ENCODE results near the gene MIPOL1.

Gene MIPOL1

DNA sequence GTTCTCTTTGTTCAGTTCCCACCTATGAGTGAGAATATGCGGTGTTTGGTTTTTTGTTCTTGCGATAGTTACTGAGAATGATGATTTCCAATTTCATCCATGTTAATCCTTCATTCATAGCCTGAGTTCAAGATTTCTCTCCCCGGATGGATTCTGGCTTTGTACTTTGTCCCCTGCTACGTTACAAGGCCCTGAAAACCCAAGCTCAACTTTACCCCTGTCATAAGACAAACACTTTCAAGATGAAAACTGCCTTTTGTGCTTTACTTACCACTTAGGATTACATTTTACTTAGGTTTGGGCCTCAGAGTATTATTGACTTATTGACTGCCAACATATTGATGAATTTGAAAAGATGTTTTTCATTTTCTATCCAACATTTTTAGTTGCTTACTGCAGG is 361.0 kb downstream of the MIPOL1 start:
- Histone ChIP-seq H3K27me3 (ENCODE audit: insufficient read depth, low read length) (no peaks in the 10 kb centered on the region), H2AFZ (ENCODE audit: low read length) (no peak overlapping the region), H3K9ac (ENCODE audit: low read length) (no peak overlapping the region), H4K20me1 (ENCODE audit: insufficient read depth, low read length) (no peaks in the 10 kb centered on the region), H3K36me3 (ENCODE audit: insufficient read depth, low read length) (no peaks in the 10 kb centered on the region), H3K4me1 (ENCODE audit: insufficient read depth, low read length, severe bottlenecking) (no peaks in the 10 kb centered on the region), H3K79me2 (ENCODE audit: insufficient read depth, low read length) (no peaks in the 10 kb centered on the region), H3K4me3 (ENCODE audit: low read depth, low read length, poor library complexity, severe bottlenecking) (no peak overlapping the region), H3K9me2 (ENCODE audit: low read depth, low read length) (no peaks in the 10 kb centered on the region), H3K4me2 (ENCODE audit: low read length) (no peak overlapping the region), H3F3A (ENCODE audit: insufficient read depth, low read length) (peaks cover 4% of the 10 kb centered on the region; the same call in 1 of the 2 replicates), H3K9me3 (ENCODE audit: low read length) (no peaks in the 10 kb centered on the region), H3K27ac (ENCODE audit: low read depth, low read length, poor library complexity, severe bottlenecking) (no peak overlapping the region)
- TF ChIP-seq EZH2 (IDR thresholded peaks at IDR 0.05; ENCODE audit: borderline replicate concordance, low read length), result no peak
- TF ChIP-seq, protein P1, sequence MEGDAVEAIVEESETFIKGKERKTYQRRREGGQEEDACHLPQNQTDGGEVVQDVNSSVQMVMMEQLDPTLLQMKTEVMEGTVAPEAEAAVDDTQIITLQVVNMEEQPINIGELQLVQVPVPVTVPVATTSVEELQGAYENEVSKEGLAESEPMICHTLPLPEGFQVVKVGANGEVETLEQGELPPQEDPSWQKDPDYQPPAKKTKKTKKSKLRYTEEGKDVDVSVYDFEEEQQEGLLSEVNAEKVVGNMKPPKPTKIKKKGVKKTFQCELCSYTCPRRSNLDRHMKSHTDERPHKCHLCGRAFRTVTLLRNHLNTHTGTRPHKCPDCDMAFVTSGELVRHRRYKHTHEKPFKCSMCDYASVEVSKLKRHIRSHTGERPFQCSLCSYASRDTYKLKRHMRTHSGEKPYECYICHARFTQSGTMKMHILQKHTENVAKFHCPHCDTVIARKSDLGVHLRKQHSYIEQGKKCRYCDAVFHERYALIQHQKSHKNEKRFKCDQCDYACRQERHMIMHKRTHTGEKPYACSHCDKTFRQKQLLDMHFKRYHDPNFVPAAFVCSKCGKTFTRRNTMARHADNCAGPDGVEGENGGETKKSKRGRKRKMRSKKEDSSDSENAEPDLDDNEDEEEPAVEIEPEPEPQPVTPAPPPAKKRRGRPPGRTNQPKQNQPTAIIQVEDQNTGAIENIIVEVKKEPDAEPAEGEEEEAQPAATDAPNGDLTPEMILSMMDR (IDR thresholded peaks at IDR 0.05; ENCODE audit: low read length), result no peak

DNA sequence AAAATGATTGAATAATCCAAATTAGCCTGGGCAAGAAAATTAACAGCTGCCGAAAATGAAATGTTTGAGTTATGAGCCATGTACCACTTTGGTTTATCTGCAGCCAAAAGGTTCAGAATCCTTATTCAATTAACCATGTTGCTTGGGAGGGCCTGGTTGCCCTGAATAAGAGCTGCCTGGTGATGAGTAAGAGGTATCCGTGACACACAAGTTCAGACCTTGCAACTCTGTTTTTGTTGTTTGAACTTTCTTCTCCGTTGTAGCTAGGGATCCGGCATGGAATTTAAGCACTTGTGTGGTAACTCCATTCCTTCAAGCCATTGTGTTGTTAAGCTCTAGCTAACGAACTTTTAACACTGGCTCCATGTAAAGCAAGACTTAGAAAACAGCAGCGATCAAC is 361.6 kb downstream of the MIPOL1 start:
- Histone ChIP-seq H3K4me3 (ENCODE audit: low read depth, low read length, poor library complexity, severe bottlenecking) (no peak overlapping the region), H3K4me1 (ENCODE audit: insufficient read depth, low read length, severe bottlenecking) (no peaks in the 10 kb centered on the region), H3K9ac (ENCODE audit: low read length) (no peak overlapping the region), H3K27me3 (ENCODE audit: insufficient read depth, low read length) (no peaks in the 10 kb centered on the region), H3K9me3 (ENCODE audit: low read length) (no peaks in the 10 kb centered on the region), H3K36me3 (ENCODE audit: insufficient read depth, low read length) (no peaks in the 10 kb centered on the region), H3K79me2 (ENCODE audit: insufficient read depth, low read length) (no peaks in the 10 kb centered on the region), H3K4me2 (ENCODE audit: low read length) (no peak overlapping the region), H3F3A (ENCODE audit: insufficient read depth, low read length) (peaks cover 4% of the 10 kb centered on the region; the same call in 1 of the 2 replicates), H3K9me2 (ENCODE audit: low read depth, low read length) (no peaks in the 10 kb centered on the region), H3K27ac (ENCODE audit: low read depth, low read length, poor library complexity, severe bottlenecking) (no peak overlapping the region), H2AFZ (ENCODE audit: low read length) (no peak overlapping the region), H4K20me1 (ENCODE audit: insufficient read depth, low read length) (no peaks in the 10 kb centered on the region)
- TF ChIP-seq, protein P1 (IDR thresholded peaks at IDR 0.05; ENCODE audit: low read length), result no peak
- TF ChIP-seq EZH2 (IDR thresholded peaks at IDR 0.05; ENCODE audit: borderline replicate concordance, low read length), result no peak

DNA sequence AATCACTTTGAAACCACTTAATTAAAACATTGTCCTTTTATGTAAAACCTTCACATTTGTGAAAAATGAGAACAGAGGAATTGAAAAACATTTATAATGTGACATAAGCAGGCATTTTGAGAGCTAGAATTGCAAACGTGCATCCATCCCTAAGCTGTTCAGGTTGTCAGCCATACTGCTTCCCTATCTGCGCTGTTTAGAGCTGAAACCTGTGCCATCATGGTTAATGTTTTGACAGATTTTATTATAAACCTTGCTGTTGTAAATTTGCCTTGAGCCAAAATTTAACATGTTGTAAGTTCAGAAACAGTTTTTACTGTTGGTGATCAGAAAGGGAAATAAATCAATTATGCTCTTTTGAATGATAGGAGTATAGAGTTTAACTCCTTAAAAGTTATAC is 365.5 kb downstream of the MIPOL1 start:
- Histone ChIP-seq H3K4me1 (ENCODE audit: insufficient read depth, low read length, severe bottlenecking) (no peaks in the 10 kb centered on the region), H3K9me2 (ENCODE audit: low read depth, low read length) (no peaks in the 10 kb centered on the region), H4K20me1 (ENCODE audit: insufficient read depth, low read length) (no peaks in the 10 kb centered on the region), H3K27me3 (ENCODE audit: insufficient read depth, low read length) (no peaks in the 10 kb centered on the region), H3K79me2 (ENCODE audit: insufficient read depth, low read length) (no peaks in the 10 kb centered on the region), H3K4me2 (ENCODE audit: low read length) (no peak overlapping the region), H3K9me3 (ENCODE audit: low read length) (no peaks in the 10 kb centered on the region), H3K9ac (ENCODE audit: low read length) (no peak overlapping the region), H3K4me3 (ENCODE audit: low read depth, low read length, poor library complexity, severe bottlenecking) (no peak overlapping the region), H2AFZ (ENCODE audit: low read length) (no peak overlapping the region), H3K36me3 (ENCODE audit: insufficient read depth, low read length) (no peaks in the 10 kb centered on the region), H3F3A (ENCODE audit: insufficient read depth, low read length) (peaks cover 4% of the 10 kb centered on the region; the same call in 1 of the 2 replicates), H3K27ac (ENCODE audit: low read depth, low read length, poor library complexity, severe bottlenecking) (no peak overlapping the region)
- no peak for TF ChIP-seq EZH2 (IDR thresholded peaks at IDR 0.05; ENCODE audit: borderline replicate concordance, low read length)
- TF ChIP-seq, protein P1 (IDR thresholded peaks at IDR 0.05; ENCODE audit: low read length), result no peak
